Skin epidermis (tissue), 12 donors: ENCODE results near the gene EEF2K.
A peak's percentile ranks its signal among the peaks of the same experiment; 100 is the strongest.

Experiments
- H3K27ac ChIP-seq, 21 experiments: fragments of 200-600 bp; sonication (generic) in 11 of 21; one replicate each; pipeline ENCODE4 v1.5.0; 2020; ENCODE audit warnings: mild to moderate bottlenecking in 3 of 21, inconsistent platforms in 2 of 21, moderate library complexity in 2 of 21
- H3K4me3 ChIP-seq, 7 experiments: fragments of 200-600 bp; sonication (generic) in 2 of 7; one replicate each; pipeline ENCODE4 v1.5.0; 2020; ENCODE audit warnings: inconsistent platforms in 2 of 7, mild to moderate bottlenecking in 2 of 7, moderate library complexity in 1 of 7

EEF2K gene

GRCh38 chr16:22188595-22189442 is 17.3 kb upstream of the EEF2K start:
- Histone ChIP-seq H3K4me3 (peak overlapping the region in 3 of 7 experiments; percentile 39 to 64 (median 57)), H3K27ac (peak overlapping the region in 20 of 21 experiments; percentile 84 to 97 (median 93))

DNA sequence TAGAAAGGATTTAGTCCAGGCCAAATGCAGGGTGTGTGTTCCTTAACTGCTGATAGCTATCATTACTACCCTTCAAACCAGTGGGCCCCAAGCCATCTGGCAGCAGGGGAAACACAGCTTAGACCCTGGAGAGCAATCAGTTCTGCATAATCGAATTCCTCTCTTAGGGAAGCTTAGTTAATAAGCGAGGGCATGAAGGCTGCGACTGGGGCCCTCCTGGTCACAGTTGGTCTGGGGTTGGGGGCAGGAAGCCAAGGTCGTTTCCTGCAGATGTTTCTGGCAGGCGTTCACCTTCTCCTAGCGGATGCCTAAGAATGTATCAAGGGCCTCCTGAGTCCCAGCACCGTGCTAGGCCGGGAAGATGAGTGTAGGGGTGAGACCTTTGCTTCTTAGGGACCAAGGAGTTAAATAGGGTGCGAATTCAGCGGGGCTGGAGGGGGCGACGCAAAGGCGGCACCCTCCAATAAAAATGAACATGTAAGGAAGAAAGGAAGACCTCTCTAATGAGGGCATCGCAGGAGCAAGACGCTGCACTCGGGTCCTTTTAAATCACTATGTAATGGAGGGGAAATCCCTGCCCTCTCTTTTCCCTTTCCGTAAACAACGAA is 16.5 kb upstream of the EEF2K start:
- Histone ChIP-seq H3K4me3 (peak overlapping the region; percentile 39 to 64 (median 55)), H3K27ac (peak overlapping the region; percentile 56 to 97 (median 93))

DNA sequence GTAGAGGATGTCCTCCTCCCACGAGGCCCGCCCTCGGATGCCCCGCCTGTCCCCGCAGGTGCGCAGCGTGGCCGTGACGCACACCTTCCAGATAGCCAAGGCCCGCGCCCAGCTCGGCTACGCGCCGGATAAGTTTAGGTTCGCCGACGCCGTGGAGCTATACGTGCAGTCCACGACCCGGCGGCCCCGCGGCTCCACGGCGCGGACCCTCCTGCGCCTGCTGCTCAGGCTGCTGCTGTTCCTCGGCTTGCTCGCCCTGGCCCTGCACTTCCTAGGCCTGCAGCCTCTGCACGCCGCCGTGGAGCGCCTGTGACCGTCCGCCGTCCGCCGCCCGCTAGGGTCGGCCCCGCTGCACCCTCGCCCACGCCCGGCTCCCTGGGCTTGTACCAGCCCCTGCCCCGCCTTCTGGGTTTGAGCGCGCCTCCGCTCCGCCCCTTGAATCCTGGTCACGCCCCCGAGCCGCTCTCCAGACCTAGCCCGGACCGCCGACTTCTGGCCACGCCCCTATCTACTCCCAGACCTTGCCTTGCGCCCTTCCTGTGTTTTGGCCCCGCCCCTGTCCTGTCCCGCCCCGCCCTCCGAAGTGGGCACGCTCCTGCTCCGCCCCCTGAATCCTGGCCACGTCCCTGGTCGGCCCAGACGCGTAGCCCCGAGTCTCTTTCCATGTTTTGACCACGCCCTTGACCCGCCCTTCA is 15.8 kb upstream of the EEF2K start:
- Histone ChIP-seq H3K4me3 (peak overlapping the region; percentile 39 to 64 (median 55)), H3K27ac (peak overlapping the region; percentile 56 to 97 (median 93))

GRCh38 chr16:22190776-22191531 is 15.1 kb upstream of the EEF2K start:
- H3K4me3 ChIP-seq, result peak overlapping the region; percentile 27 to 64 (median 41)
- H3K27ac ChIP-seq, result peak overlapping the region; percentile 56 to 97 (median 93)

GRCh38 chr16:22191532-22192260 is 14.4 kb upstream of the EEF2K start:
- peak overlapping the region; percentile 23 to 96 (median 92) for H3K27ac ChIP-seq
- H3K4me3 ChIP-seq, result peak overlapping the region; percentile 27 to 64 (median 41)

DNA sequence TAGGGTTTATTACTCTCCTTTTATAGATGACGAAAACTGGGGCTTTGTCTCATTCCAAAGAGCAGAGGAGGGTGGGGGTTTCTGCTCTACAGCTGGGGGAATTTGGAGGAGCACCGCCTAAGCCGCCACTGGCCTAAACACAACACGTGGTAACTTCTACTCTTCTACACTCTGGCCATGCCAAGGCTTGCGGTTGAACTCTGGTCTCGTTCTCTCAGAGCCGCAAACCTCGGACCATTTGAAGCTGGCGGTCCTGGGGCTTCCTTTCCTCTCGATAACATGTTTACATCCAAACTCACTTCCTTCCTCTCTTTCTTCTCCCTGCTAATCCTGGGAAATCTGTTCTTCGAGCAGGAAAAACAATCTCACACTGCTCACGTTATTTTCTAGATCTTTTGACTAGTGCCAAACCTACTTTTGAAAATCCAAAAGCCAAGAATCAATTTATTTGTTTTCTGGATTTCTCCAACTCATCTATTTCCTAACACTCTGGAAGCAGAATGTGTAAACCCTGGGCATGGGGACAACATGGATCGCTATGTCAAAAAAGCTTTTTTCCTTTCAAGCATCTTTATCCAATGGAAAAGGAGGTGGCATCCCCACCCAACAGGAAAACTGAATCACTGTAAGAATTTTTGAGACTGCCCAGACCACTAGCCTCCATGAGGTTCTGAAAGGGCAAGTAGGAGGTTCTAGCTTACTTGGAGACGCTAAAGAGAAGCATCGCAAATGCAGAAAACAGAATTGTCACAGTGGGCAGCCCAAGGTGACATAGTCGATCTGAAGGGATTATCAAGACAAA is 13.6 kb upstream of the EEF2K start:
- Histone ChIP-seq H3K27ac (peak overlapping the region in 20 of 21 experiments; percentile 78 to 96 (median 92)), H3K4me3 (peak overlapping the region in 6 of 7 experiments; percentile 27 to 64 (median 40))

DNA sequence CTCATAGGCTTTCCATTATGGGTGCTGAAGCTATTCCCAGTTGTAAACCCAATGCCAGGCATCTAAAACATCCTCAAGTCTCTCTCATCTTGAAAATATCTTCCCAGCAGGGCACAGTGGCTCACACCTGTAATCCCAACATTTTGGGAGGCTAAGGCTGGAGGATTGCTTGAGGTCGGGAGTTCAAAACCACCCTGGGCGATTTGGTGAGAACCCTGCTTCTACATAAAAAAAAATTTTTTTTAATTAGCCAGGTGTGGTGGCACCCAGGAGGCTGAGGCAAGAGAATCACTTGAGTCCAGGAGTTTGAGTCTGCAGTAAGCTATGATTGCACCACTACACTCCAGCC is 13.0 kb upstream of the EEF2K start:
- H3K27ac ChIP-seq, result peak overlapping the region in 19 of 21 experiments; percentile 89 to 96 (median 93)
- no peak overlapping the region for H3K4me3 ChIP-seq

DNA sequence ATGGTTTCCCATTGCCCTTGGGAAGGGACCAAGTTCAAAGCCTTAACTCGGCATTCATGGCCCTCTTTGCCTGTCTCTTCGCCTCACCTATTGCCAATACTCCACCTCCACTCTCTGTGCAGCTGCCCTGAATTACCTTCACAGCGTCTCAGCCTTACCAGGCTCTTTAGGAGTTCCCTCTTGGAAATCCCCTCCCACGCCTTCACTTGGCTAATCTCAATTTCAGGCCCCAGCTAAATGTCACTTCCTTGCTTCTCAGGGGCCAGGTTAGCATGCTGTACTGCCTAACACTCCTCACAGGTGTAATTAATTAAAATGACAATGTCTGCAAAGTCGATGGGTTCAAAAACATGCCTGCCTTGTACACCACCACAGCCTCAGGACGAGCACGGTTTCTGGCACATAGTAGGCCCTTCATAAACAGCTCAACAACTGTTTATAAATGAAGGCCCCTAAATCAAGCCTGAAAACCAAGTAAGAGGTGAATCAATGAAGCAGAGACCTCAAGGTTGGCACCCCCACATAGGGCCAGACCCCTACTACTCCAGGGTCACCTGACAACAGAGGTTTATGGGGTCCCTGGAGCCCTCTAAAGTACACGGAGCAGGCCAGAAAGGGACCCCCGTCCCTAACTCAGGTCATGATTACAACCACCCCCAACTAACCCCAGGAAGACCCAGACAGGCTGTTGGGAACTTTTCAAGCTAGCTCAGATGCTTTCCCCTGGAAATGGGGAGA is 11.2 kb upstream of the EEF2K start:
- H3K27ac ChIP-seq, result peak overlapping the region in 18 of 21 experiments; percentile 25 to 86 (median 66)
- no peak overlapping the region for H3K4me3 ChIP-seq

- peak overlapping the region in 4 of 7 experiments; percentile 35 to 55 (median 42) for H3K4me3 ChIP-seq
Measured at GRCh38 chr16:22195445-22195694, 10.7 kb upstream of the EEF2K start.

GRCh38 chr16:22195695-22196558 is 10.2 kb upstream of the EEF2K start:
- H3K4me3 ChIP-seq, result peak overlapping the region; percentile 35 to 55 (median 44)

More at GRCh38 chr16:22195445-22195694, 10.7 kb upstream of the EEF2K start:
- peak overlapping the region in 18 of 21 experiments; percentile 35 to 86 (median 68) for H3K27ac ChIP-seq

GRCh38 chr16:22196559-22197168 is 9.4 kb upstream of the EEF2K start:
- Histone ChIP-seq H3K4me3 (peak overlapping the region in 6 of 7 experiments; percentile 35 to 55 (median 46)), H3K27ac (peak overlapping the region in 2 of 21 experiments; percentile 83 to 85)

More at GRCh38 chr16:22195695-22196558, 10.2 kb upstream of the EEF2K start:
- peak overlapping the region in 20 of 21 experiments; percentile 12 to 86 (median 70) for H3K27ac ChIP-seq

DNA sequence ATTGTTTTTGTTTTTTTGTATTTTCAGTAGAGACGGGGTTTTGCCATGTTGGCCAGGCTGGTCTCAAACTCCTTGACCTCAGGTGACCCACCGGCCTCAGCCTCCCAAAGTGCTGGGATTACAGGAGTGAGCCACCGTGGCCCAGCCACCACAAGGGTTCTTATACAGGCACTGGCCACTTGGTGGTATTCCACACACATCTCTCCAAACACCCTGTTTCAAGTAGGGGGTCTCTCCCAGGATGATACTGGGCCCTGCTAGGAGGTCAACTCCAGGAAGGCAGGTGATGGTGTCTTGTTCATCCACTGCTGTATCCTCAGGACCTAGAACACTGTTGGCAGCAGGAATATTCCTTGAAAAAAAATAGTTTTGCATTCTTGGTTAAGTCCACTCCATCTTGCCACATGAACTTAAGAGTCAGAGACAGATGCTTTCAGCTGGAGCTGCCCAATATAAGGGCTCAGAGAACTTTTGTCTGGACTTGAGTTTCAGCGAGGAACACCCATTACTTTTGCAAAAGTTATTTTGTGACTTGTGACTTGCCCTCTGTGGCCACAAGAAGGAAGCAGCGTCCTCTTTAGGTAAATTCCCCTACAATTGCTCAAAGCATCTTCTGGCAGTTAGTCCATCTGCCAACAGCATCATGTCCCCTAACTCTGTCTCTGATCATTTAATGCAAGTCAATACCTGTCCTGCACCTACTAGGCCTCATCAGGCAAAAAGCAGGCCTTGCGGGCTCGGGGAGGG is 7.4 kb upstream of the EEF2K start:
- H3K27ac ChIP-seq, result peak overlapping the region in 20 of 21 experiments; percentile 65 to 93 (median 84)
- no peak overlapping the region for H3K4me3 ChIP-seq

DNA sequence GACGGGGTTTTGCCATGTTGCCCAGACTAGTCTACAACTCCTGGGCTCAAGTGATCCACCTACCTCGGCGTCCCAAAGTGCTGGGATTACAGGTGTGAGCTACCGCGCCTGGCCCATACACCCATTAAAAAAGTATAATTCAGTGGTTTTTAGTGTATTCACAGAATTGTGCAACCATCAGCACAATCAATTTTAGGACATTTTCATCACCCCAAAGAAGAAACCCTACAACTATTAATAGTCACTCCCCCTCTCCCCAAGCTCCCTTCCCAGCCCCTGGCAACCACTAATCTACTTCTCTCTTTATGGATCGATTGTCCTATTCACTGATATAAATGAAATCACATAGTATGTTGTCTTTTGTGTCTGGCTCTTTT is 3.8 kb upstream of the EEF2K start:
- Histone ChIP-seq H3K27ac (peak overlapping the region in 2 of 21 experiments; percentile 31 to 35), H3K4me3 (no peak overlapping the region)

DNA sequence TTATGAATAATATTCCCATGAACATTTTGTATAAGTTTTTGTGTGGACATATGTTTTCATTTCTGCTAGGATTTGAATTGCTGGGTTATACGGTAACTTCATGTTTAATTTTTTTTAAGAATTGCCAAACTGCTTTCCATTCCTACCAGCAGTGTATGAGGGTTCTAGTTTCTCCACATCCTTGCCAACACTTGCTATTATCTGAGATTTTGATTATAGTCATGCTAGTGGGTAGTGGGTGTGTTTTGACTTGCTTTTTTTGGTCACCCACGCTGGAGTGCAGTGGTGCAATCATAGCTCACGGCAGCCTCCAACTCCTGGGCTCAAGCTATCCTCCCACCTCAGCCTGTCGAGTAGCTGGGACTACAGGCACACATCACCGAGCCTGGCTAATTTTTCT is 3.0 kb upstream of the EEF2K start:
- Histone ChIP-seq H3K4me3 (no peak overlapping the region), H3K27ac (no peak overlapping the region)

DNA sequence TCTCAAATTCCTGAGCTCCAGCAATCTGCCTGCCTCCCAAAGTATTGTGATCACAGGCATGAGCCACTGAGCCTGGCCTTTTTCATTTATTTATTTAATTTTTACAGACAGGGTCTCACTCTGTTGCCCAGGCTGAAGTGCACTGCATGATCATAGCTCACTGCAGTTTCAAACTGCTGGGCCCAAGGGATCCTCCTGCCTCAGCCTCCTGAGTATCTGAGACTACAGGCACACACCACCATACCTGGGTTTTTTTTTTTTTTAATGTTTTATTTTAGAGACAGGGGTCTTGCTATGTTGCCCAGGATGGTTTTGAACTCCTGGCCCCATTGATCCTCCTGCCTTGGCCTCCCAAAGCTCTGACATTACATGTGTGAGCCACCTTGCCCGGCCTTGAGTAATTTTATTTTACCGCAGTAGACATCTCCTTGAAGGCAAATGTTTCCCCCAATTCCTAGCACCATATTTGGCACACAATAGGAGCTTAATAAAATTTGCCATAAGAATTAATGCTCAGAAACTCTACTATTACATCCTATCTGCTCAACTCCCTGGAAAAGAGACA is 1.9 kb upstream of the EEF2K start:
- H3K4me3 ChIP-seq, result no peak overlapping the region
- no peak overlapping the region for H3K27ac ChIP-seq
